ENCODE data around the gene CXCR5.

Gene CXCR5

GRCh38 chr11:118929501-118930093, 45.9 kb downstream of the CXCR5 start:
- no peak overlapping the region for H3K27ac ChIP-seq (ENCODE audit: low read length)
- no peaks in the 10 kb centered on the region for H3K9me3 ChIP-seq (ENCODE audit: control insufficient read depth, insufficient read depth, low read length)
- no peaks in the 10 kb centered on the region for H3K36me3 ChIP-seq (ENCODE audit: control insufficient read depth, insufficient read depth, low read length)
- peak overlapping the region; percentile 55; the same call in 1 of the 2 replicates for H3K4me3 ChIP-seq (ENCODE audit: low read length)
- DNase-seq (ENCODE audit: low read depth, low spot score), result no peak
- H3K27me3 ChIP-seq (ENCODE audit: control insufficient read depth, insufficient read depth, low read length), result no peaks in the 10 kb centered on the region
- H3K4me1 ChIP-seq (ENCODE audit: control insufficient read depth, insufficient read depth, low read length), result peaks cover 10% of the 10 kb centered on the region
- no CpG with 5 or more reads among the region's 26 CpGs for WGBS (ENCODE audit: insufficient coverage, insufficient read length)

GRCh38 chr11:118930094-118930712, 46.5 kb downstream of the CXCR5 start:
- H3K36me3 ChIP-seq (ENCODE audit: control insufficient read depth, insufficient read depth, low read length), result no peaks in the 10 kb centered on the region
- peaks cover 10% of the 10 kb centered on the region for H3K4me1 ChIP-seq (ENCODE audit: control insufficient read depth, insufficient read depth, low read length)
- no peaks in the 10 kb centered on the region for H3K27me3 ChIP-seq (ENCODE audit: control insufficient read depth, insufficient read depth, low read length)
- WGBS (ENCODE audit: insufficient coverage, insufficient read length), result no CpG with 5 or more reads among the region's 20 CpGs
- no peak overlapping the region for H3K27ac ChIP-seq (ENCODE audit: low read length)
- no peak for DNase-seq (ENCODE audit: low read depth, low spot score)
- H3K9me3 ChIP-seq (ENCODE audit: control insufficient read depth, insufficient read depth, low read length), result no peaks in the 10 kb centered on the region
- peak overlapping the region; percentile 55; the same call in 1 of the 2 replicates for H3K4me3 ChIP-seq (ENCODE audit: low read length)

- H3K36me3 ChIP-seq (ENCODE audit: control insufficient read depth, insufficient read depth, low read length), result no peaks in the 10 kb centered on the region
- DNase-seq (ENCODE audit: low read depth, low spot score), result no peak
- no peaks in the 10 kb centered on the region for H3K9me3 ChIP-seq (ENCODE audit: control insufficient read depth, insufficient read depth, low read length)
- no peaks in the 10 kb centered on the region for H3K27me3 ChIP-seq (ENCODE audit: control insufficient read depth, insufficient read depth, low read length)
- no peak overlapping the region for H3K27ac ChIP-seq (ENCODE audit: low read length)
- no peak overlapping the region for H3K4me3 ChIP-seq (ENCODE audit: low read length)
- peaks cover 8% of the 10 kb centered on the region for H3K4me1 ChIP-seq (ENCODE audit: control insufficient read depth, insufficient read depth, low read length)
These were observed 47.9 kb downstream of the CXCR5 start for GRCh38 chr11:118931571-118931970.

GRCh38 chr11:118933486-118933885, 49.8 kb downstream of the CXCR5 start:
- Histone ChIP-seq H3K27me3 (ENCODE audit: control insufficient read depth, insufficient read depth, low read length) (no peaks in the 10 kb centered on the region), H3K27ac (ENCODE audit: low read length) (no peak overlapping the region), H3K36me3 (ENCODE audit: control insufficient read depth, insufficient read depth, low read length) (no peaks in the 10 kb centered on the region), H3K4me3 (ENCODE audit: low read length) (no peak overlapping the region), H3K4me1 (ENCODE audit: control insufficient read depth, insufficient read depth, low read length) (peaks cover 4% of the 10 kb centered on the region; the same call in 1 of the 2 replicates), H3K9me3 (ENCODE audit: control insufficient read depth, insufficient read depth, low read length) (no peaks in the 10 kb centered on the region)
- WGBS (ENCODE audit: insufficient coverage, insufficient read length), result no CpG with 5 or more reads among the region's 4 CpGs
- DNase-seq (ENCODE audit: low read depth, low spot score), result no peak

GRCh38 chr11:118935376-118935775, 51.7 kb downstream of the CXCR5 start:
- DNase-seq (ENCODE audit: low read depth, low spot score), result no peak
- Histone ChIP-seq H3K4me3 (ENCODE audit: low read length) (no peak overlapping the region), H3K27me3 (ENCODE audit: control insufficient read depth, insufficient read depth, low read length) (no peaks in the 10 kb centered on the region), H3K9me3 (ENCODE audit: control insufficient read depth, insufficient read depth, low read length) (no peaks in the 10 kb centered on the region), H3K4me1 (ENCODE audit: control insufficient read depth, insufficient read depth, low read length) (peaks cover 7% of the 10 kb centered on the region), H3K27ac (ENCODE audit: low read length) (no peak overlapping the region), H3K36me3 (ENCODE audit: control insufficient read depth, insufficient read depth, low read length) (no peaks in the 10 kb centered on the region)
- WGBS (ENCODE audit: insufficient coverage, insufficient read length), result no CpG with 5 or more reads among the region's 8 CpGs

- peaks cover 3% of the 10 kb centered on the region; the same call in 1 of the 2 replicates for H3K4me1 ChIP-seq (ENCODE audit: control insufficient read depth, insufficient read depth, low read length)
- WGBS (ENCODE audit: insufficient coverage, insufficient read length), result no CpG with 5 or more reads among the region's 11 CpGs
- H3K4me3 ChIP-seq (ENCODE audit: low read length), result no peak overlapping the region
- no peaks in the 10 kb centered on the region for H3K27me3 ChIP-seq (ENCODE audit: control insufficient read depth, insufficient read depth, low read length)
- no peak for DNase-seq (ENCODE audit: low read depth, low spot score)
- H3K27ac ChIP-seq (ENCODE audit: low read length), result no peak overlapping the region
- H3K36me3 ChIP-seq (ENCODE audit: control insufficient read depth, insufficient read depth, low read length), result no peaks in the 10 kb centered on the region
- H3K9me3 ChIP-seq (ENCODE audit: control insufficient read depth, insufficient read depth, low read length), result no peaks in the 10 kb centered on the region
These were observed 55.1 kb downstream of the CXCR5 start for GRCh38 chr11:118938491-118939403.

GRCh38 chr11:118939404-118939915, 55.8 kb downstream of the CXCR5 start:
- no peaks in the 10 kb centered on the region for H3K9me3 ChIP-seq (ENCODE audit: control insufficient read depth, insufficient read depth, low read length)
- no peak overlapping the region for H3K27ac ChIP-seq (ENCODE audit: low read length)
- no peaks in the 10 kb centered on the region for H3K27me3 ChIP-seq (ENCODE audit: control insufficient read depth, insufficient read depth, low read length)
- H3K4me3 ChIP-seq (ENCODE audit: low read length), result no peak overlapping the region
- H3K4me1 ChIP-seq (ENCODE audit: control insufficient read depth, insufficient read depth, low read length), result peaks cover 3% of the 10 kb centered on the region; the same call in 1 of the 2 replicates
- no peak for DNase-seq (ENCODE audit: low read depth, low spot score)
- no CpG with 5 or more reads among the region's 8 CpGs for WGBS (ENCODE audit: insufficient coverage, insufficient read length)
- H3K36me3 ChIP-seq (ENCODE audit: control insufficient read depth, insufficient read depth, low read length), result no peaks in the 10 kb centered on the region

- H3K9me3 ChIP-seq (ENCODE audit: control insufficient read depth, insufficient read depth, low read length), result no peaks in the 10 kb centered on the region
- no peaks in the 10 kb centered on the region for H3K27me3 ChIP-seq (ENCODE audit: control insufficient read depth, insufficient read depth, low read length)
- no peaks in the 10 kb centered on the region for H3K36me3 ChIP-seq (ENCODE audit: control insufficient read depth, insufficient read depth, low read length)
- WGBS (ENCODE audit: insufficient coverage, insufficient read length), result no CpG with 5 or more reads among the region's 13 CpGs
- no peak for DNase-seq (ENCODE audit: low read depth, low spot score)
- no peak overlapping the region for H3K27ac ChIP-seq (ENCODE audit: low read length)
- H3K4me3 ChIP-seq (ENCODE audit: low read length), result no peak overlapping the region
- H3K4me1 ChIP-seq (ENCODE audit: control insufficient read depth, insufficient read depth, low read length), result peaks cover 3% of the 10 kb centered on the region; the same call in 1 of the 2 replicates
These were observed 56.4 kb downstream of the CXCR5 start for GRCh38 chr11:118939953-118940598.

GRCh38 chr11:118947091-118947490, 63.4 kb downstream of the CXCR5 start:
- no peak for DNase-seq (ENCODE audit: low read depth, low spot score)
- Histone ChIP-seq H3K27me3 (ENCODE audit: control insufficient read depth, insufficient read depth, low read length) (no peaks in the 10 kb centered on the region), H3K9me3 (ENCODE audit: control insufficient read depth, insufficient read depth, low read length) (no peaks in the 10 kb centered on the region), H3K27ac (ENCODE audit: low read length) (no peak overlapping the region), H3K4me1 (ENCODE audit: control insufficient read depth, insufficient read depth, low read length) (no peaks in the 10 kb centered on the region), H3K36me3 (ENCODE audit: control insufficient read depth, insufficient read depth, low read length) (no peaks in the 10 kb centered on the region), H3K4me3 (ENCODE audit: low read length) (no peak overlapping the region)
- no CpG with 5 or more reads among the region's 2 CpGs for WGBS (ENCODE audit: insufficient coverage, insufficient read length)
